ENCODE measurements around the gene CRYGA. TPM values are rescaled to one million over a fixed set of nuclear protein-coding genes. Genes with fewer than 3 reads are reported as not detected.

The CRYGA gene
- total RNA-seq, 1 experiment from 2014 or later = not detected

GRCh38 chr2:208153156-208153555 lies 10.2 kb downstream of the CRYGA start:
- POLR2A ChIA-PET = no interaction called here
- peaks cover 36% of the 10 kb centered on the region for H3K9me3 Mint-ChIP-seq
- H3K4me3 Mint-ChIP-seq = no peak overlapping the region
- H3K36me3 Mint-ChIP-seq = peaks cover 11% of the 10 kb centered on the region
- no peak overlapping the region for H3K27ac Mint-ChIP-seq
- peaks cover 6% of the 10 kb centered on the region for H3K4me1 Mint-ChIP-seq
- no peaks in the 10 kb centered on the region; the same call in 1 of the 2 replicates for H3K27me3 Mint-ChIP-seq (ENCODE audit: low read depth)
- DNase-seq (ENCODE audit: low spot score) (no peak), ATAC-seq (no peak)
- no peak for TF ChIP-seq SP1 (CRISPR knock-in tag; conservative IDR thresholded peaks at IDR 0.05)
- TF ChIP-seq E2F5 (CRISPR knock-in tag; IDR thresholded peaks at IDR 0.05) = no peak
- TF ChIP-seq CREB1 (CRISPR knock-in tag; IDR thresholded peaks at IDR 0.05) = no peak
- TF ChIP-seq HMGA2 (CRISPR knock-in tag; IDR thresholded peaks at IDR 0.05) = no peak
- TF ChIP-seq CTCF (IDR thresholded peaks at IDR 0.05) = no peak
- no peak for TF ChIP-seq RORB (CRISPR knock-in tag; IDR thresholded peaks at IDR 0.05)
- no peak for TF ChIP-seq PREB (CRISPR knock-in tag; IDR thresholded peaks at IDR 0.05; ENCODE audit: borderline replicate concordance)
- TF ChIP-seq ATF3 (CRISPR knock-in tag; conservative IDR thresholded peaks at IDR 0.05) = no peak
- no peak for TF ChIP-seq SOX15 (CRISPR knock-in tag; IDR thresholded peaks at IDR 0.05)
- no peak for TF ChIP-seq CBFB (CRISPR knock-in tag; IDR thresholded peaks at IDR 0.05; ENCODE audit: low read depth)
- no peak for TF ChIP-seq PRDM15 (CRISPR knock-in tag; IDR thresholded peaks at IDR 0.05)
- no peak for TF ChIP-seq AR (CRISPR knock-in tag; IDR thresholded peaks at IDR 0.05)
- no peak for TF ChIP-seq ZNF317 (CRISPR knock-in tag; IDR thresholded peaks at IDR 0.05; ENCODE audit: borderline replicate concordance, low read depth)
- no peak for TF ChIP-seq ZNF219 (CRISPR knock-in tag; IDR thresholded peaks at IDR 0.05; ENCODE audit: borderline replicate concordance)
- no peak for TF ChIP-seq IRF1 (CRISPR knock-in tag; IDR thresholded peaks at IDR 0.05)
- TF ChIP-seq ZMAT4 (CRISPR knock-in tag; IDR thresholded peaks at IDR 0.05) = no peak
- TF ChIP-seq TCF7 (CRISPR knock-in tag; IDR thresholded peaks at IDR 0.05; ENCODE audit: low read depth) = no peak
- no peak for TF ChIP-seq USF1 (CRISPR knock-in tag; IDR thresholded peaks at IDR 0.05)
- no peak for TF ChIP-seq PRRX2 (CRISPR knock-in tag; IDR thresholded peaks at IDR 0.05)
- CTCF ChIA-PET = interaction anchor here (1.1 kb wide), 1 partner anchor 22 kb away, joined by 5 read pairs; no protein-coding TSS in a partner anchor
